ENCODE data around the gene PEF1. TPM values are rescaled to one million over a fixed set of nuclear protein-coding genes. Genes with fewer than 3 reads are reported as not detected.

The PEF1 gene
- polyA plus RNA-seq, 1 experiment = 71.8 TPM

DNA sequence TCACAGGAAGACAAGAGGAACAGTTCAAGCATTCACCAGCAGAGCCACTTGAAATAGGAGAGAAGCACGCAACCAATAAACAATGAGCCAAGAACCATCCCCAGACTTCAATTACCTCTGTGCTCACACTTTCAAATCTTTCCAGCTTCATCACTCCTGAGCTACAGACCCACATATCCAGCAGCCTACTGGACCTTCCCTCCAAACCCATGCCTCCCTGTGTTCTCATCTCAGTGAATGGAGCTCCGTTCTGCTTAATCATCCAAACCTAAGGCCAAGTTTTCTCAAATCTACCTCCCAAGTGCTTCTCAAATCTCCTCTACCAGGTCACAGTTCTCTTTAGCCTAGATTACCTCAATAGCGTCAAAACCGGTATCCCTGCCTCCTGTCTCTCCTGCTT, 3.7 kb downstream of the PEF1 start:
- Histone ChIP-seq H3K9me3 (ENCODE audit: control insufficient read depth, insufficient read depth, low read length) (no peaks in the 10 kb centered on the region), H3K4me3 (ENCODE audit: low read depth, low read length) (no peak overlapping the region), H3K27ac (ENCODE audit: low read depth, low read length) (no peak overlapping the region), H3K27me3 (ENCODE audit: control insufficient read depth, insufficient read depth, low read length) (no peaks in the 10 kb centered on the region)
- CTCF ChIA-PET = interaction anchor here (1.1 to 2.0 kb wide), 3 partner anchors 23 to 78 kb away, joined by 3 to 8 read pairs (median 4); no protein-coding TSS in a partner anchor
- TF ChIP-seq, protein P1, sequence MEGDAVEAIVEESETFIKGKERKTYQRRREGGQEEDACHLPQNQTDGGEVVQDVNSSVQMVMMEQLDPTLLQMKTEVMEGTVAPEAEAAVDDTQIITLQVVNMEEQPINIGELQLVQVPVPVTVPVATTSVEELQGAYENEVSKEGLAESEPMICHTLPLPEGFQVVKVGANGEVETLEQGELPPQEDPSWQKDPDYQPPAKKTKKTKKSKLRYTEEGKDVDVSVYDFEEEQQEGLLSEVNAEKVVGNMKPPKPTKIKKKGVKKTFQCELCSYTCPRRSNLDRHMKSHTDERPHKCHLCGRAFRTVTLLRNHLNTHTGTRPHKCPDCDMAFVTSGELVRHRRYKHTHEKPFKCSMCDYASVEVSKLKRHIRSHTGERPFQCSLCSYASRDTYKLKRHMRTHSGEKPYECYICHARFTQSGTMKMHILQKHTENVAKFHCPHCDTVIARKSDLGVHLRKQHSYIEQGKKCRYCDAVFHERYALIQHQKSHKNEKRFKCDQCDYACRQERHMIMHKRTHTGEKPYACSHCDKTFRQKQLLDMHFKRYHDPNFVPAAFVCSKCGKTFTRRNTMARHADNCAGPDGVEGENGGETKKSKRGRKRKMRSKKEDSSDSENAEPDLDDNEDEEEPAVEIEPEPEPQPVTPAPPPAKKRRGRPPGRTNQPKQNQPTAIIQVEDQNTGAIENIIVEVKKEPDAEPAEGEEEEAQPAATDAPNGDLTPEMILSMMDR (IDR thresholded peaks at IDR 0.05; ENCODE audit: low read depth, low read length) = no peak
- DNase-seq (ENCODE audit: low read depth, low spot score) = no peak
- POLR2A ChIA-PET = interaction anchor here (0.7 kb wide), 1 partner anchor 18 kb away, joined by 3 read pairs; no protein-coding TSS in a partner anchor

DNA sequence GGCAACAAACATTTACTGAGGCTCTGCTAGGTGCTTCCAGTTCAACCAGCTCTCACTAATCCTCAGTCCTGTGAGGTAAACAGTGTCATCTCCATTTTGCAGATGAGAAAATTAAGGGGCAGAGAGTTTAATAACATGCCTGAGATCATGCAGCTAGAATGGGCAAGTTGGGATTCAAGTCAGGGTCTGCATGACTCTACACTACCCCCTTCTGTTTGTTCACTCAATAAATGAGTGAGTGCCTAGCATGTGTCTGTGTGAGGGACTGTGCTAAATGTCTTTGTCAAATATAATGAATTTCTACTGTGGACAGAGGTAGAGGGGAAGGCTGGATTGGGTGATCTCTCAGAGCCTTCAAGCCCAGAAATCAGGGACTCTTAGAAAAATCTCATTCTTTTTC, 4.5 kb downstream of the PEF1 start:
- H3K27me3 ChIP-seq (ENCODE audit: control insufficient read depth, insufficient read depth, low read length) = no peaks in the 10 kb centered on the region
- TF ChIP-seq, protein P1 (IDR thresholded peaks at IDR 0.05; ENCODE audit: low read depth, low read length) = no peak
- H3K27ac ChIP-seq (ENCODE audit: low read depth, low read length) = peak overlapping the region; percentile 12
- ChIA-PET CTCF (interaction anchor here (0.8 to 2.0 kb wide), 4 partner anchors 22 to 218 kb away, joined by 3 to 8 read pairs (median 4); no protein-coding TSS in a partner anchor), POLR2A (interaction anchor here (1.0 kb wide), 1 partner anchor 75 kb away, joined by 3 read pairs; no protein-coding TSS in a partner anchor)
- H3K9me3 ChIP-seq (ENCODE audit: control insufficient read depth, insufficient read depth, low read length) = no peaks in the 10 kb centered on the region
- no peak for DNase-seq (ENCODE audit: low read depth, low spot score)
- no peak overlapping the region for H3K4me3 ChIP-seq (ENCODE audit: low read depth, low read length)

DNA sequence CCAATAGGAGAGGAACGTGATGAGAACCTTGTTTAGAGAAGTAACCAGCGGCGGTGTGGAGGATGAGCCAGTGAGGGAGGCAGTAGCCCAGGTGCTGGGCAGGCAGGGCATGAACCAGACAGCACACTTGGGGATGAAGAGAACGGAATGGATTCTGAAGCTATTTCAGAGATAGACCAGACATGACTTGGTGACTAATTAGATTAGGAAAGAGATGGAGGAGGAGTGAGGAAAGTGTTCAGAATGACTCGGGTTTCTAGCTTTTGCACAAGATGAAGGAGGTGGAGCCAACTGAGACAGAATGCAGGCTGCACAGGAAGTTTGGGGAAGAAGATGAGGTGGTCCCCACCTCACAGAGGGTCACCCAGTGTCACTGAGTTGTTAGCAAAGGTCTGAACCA, 5.1 kb downstream of the PEF1 start:
- TF ChIP-seq, protein P1 (IDR thresholded peaks at IDR 0.05; ENCODE audit: low read depth, low read length) = no peak
- DNase-seq (ENCODE audit: low read depth, low spot score) = no peak
- no peaks in the 10 kb centered on the region for H3K9me3 ChIP-seq (ENCODE audit: control insufficient read depth, insufficient read depth, low read length)
- H3K27ac ChIP-seq (ENCODE audit: low read depth, low read length) = peak overlapping the region; percentile 12
- POLR2A ChIA-PET = interaction anchor here (0.6 to 1.0 kb wide), 2 partner anchors 76 to 1393 kb away, joined by 3 read pairs; no protein-coding TSS in a partner anchor
- no peaks in the 10 kb centered on the region for H3K27me3 ChIP-seq (ENCODE audit: control insufficient read depth, insufficient read depth, low read length)
- CTCF ChIA-PET = interaction anchor here (0.8 to 2.0 kb wide), 3 partner anchors 21 to 218 kb away, joined by 3 to 8 read pairs (median 4); no protein-coding TSS in a partner anchor
- no peak overlapping the region for H3K4me3 ChIP-seq (ENCODE audit: low read depth, low read length)

DNA sequence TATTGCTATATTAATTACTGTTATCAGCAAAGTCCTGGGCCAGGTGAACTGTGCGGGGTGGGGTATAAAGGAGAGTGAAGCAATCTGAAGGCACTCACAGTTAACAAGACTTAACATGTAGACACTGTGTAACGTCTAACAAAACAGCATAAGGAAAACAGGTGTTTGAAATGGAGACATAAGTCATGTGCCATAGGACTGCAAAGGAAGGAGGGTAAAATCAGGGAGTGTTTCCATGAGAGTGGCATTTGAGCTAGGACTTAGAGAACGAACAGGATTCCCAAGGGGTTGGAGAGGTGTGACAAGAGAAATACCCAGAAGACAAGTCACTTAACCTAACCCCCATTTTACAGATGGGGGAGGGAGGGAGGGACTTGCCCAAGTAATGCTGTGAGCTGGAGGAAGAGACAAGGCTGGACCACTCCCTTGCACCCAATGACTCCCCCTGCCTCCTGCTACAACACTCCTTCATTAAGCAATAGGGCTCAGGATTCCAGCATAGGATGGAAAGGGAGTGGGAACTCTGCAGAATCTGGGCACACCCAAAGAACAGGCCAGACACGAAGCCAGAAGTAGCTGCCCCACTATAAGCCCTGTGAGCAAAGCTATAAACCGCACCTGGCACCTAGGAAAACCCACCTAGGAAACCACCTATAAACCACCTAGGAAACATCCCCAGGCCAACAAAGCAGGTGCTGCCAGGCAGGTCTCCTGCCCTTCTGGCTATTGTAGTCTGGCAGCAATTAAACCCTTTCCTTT, 6.6 kb downstream of the PEF1 start:
- POLR2A ChIA-PET = no interaction called here
- CTCF ChIA-PET = interaction anchor here (0.6 to 1.2 kb wide), 3 partner anchors 19 to 435 kb away, joined by 3 to 4 read pairs (median 3); partner anchors contain the start of gene TMEM39B
- H3K4me3 ChIP-seq (ENCODE audit: low read depth, low read length) = no peak overlapping the region
- TF ChIP-seq, protein P1 (IDR thresholded peaks at IDR 0.05; ENCODE audit: low read depth, low read length) = no peak
- DNase-seq (ENCODE audit: low read depth, low spot score) = no peak
- no peak overlapping the region for H3K27ac ChIP-seq (ENCODE audit: low read depth, low read length)
- H3K27me3 ChIP-seq (ENCODE audit: control insufficient read depth, insufficient read depth, low read length) = no peaks in the 10 kb centered on the region
- no peaks in the 10 kb centered on the region for H3K9me3 ChIP-seq (ENCODE audit: control insufficient read depth, insufficient read depth, low read length)

DNA sequence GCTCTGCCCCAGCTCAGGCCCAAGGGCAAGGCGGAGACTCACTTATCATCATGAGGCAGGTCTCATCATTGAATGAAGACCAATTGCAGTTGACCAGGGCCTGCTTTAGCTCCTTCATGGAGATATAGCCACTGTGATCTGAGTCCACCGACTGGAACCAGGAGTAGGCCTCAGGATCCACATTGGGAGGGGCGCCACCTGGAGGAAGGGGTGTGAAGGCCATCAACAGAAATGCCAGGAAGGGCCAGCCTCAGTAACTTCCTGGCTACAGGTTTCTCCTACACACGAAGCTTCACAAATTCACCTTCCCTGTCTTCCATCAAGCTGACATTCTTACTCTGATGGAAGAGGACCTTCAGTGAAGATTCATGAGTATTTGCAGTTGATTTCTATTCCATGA, 11.6 kb downstream of the PEF1 start:
- H3K27me3 ChIP-seq (ENCODE audit: control insufficient read depth, insufficient read depth, low read length) = no peaks in the 10 kb centered on the region
- no peak overlapping the region for H3K27ac ChIP-seq (ENCODE audit: low read depth, low read length)
- ChIA-PET CTCF (interaction anchor here (0.7 to 1.9 kb wide), 4 partner anchors 10 to 65 kb away, joined by 3 to 7 read pairs (median 4); no protein-coding TSS in a partner anchor), POLR2A (no interaction called here)
- no peaks in the 10 kb centered on the region for H3K9me3 ChIP-seq (ENCODE audit: control insufficient read depth, insufficient read depth, low read length)
- H3K4me3 ChIP-seq (ENCODE audit: low read depth, low read length) = no peak overlapping the region
- no peak for DNase-seq (ENCODE audit: low read depth, low spot score)
- TF ChIP-seq, protein P1 (IDR thresholded peaks at IDR 0.05; ENCODE audit: low read depth, low read length) = peak; percentile 49

All from AG04450 (cell line).